OCI-LY7 (cell line): Measurements from ENCODE around the gene MT4.

Source experiments
- CTCF ChIP-seq: fragments of 200-600 bp; sonication (generic); conservative IDR thresholded peaks from 2 replicates; pipeline ENCODE4 v1.5.1; 2014; ENCODE audit warnings: mild to moderate bottlenecking, antibody characterized with exemption, low read length, moderate library complexity, mixed read lengths
- EZH2phosphoT487 ChIP-seq: fragments of 200-600 bp; sonication (generic); IDR thresholded peaks from 2 replicates; pipeline ENCODE4 v1.6.1; 2018; ENCODE audit warnings: low read depth, borderline replicate concordance, mild to moderate bottlenecking, mixed run types, antibody characterized with exemption, low read length, moderate library complexity, mixed read lengths

DNA sequence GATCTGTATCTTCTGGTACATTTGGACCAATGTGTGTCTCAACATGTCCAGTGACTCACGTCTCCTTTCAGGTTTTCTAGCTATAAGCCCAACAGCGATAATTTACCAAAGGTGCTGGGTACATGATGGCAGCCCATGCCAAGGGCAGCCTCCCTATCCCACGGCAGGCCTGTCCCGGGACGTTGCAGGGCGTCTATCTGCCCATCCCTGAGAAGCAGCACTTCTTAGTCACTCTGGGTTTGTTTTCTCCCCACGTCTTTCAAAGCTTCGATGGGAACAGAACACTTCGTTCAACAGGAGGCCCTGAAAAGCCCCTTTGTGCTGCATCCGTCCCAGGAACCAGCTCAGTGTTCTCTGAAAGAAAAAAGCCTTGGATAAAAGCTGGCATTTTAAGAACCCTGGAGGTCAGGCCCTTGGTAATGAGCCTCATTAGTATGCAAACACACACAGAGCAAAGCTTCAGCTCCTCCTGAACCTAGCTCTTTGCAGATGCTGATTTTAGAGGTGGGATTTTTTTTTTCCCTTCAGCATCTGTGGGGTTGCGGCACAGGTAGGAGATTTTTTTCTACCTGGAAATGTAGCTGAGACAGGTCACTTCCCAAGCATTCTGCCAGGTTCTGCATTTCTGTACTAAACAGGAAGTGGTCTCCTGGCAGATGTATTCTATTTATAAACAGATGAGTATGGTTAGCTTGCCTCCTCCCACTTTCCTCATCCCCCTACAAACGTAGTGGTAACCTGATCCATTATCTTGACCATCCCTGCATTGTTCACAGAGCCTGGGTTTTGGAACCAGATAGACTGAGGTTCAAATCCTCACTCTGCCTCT, 17.5 kb upstream of the MT4 start:
- TF ChIP-seq CTCF (no peak), EZH2phosphoT487 (no peak)
